Measurements from ENCODE around the gene LZTS2.
A peak's percentile ranks its signal among the peaks of the same experiment; 100 is the strongest.

The LZTS2 gene

DNA sequence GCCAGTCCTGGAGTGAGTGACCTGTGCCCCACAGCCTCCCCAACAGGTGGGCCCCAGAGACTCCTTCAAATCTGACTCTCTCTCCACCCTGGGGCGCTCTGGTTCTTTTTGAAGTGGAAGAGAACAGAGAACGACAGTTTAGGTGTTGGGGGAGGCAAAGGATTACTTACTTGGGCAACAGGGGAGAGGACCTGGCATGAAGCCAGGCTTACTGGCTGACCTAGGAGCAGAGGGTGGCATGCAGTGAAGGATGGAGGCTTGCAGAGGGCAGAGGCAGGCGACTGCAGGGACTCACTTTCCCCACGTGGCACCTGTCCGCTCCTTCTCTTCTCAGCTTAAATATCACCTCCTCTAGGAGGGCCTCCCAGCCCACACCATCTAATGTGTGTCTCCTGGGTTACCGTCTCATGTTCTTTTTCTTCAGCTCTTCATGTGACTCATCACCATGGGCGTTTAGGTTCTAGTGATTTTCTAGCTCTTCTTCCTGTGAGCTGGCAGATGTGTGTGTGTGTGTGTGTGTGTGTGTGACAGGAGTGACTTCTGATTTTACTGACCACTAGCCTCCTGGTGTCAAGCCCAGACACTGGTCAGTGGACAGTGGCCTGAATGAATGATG is 15.5 kb downstream of the LZTS2 start:
- peak; percentile 59 for DNase-seq (ENCODE audit: low spot score)

DNA sequence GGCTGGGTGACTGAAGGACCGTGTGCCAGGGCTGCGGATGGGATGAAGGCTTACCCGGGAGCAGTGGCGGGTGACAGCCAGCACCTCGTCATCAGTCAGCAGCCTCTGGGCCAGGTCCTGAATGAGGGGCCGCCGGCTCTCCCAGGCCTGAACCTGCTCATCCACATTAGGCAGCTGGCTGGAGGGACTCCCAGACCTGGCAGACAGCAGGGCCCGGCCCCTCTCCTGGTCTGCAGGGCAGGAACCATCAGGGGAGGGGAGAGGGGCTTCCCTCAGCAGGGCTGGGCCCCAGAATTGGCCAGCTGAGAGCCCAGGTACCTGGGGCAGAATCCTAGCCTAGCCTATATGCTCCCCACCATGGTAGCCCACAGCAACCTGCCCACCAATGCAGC is 16.0 kb downstream of the LZTS2 start:
- DNase-seq (ENCODE audit: low spot score): no peak

DNA sequence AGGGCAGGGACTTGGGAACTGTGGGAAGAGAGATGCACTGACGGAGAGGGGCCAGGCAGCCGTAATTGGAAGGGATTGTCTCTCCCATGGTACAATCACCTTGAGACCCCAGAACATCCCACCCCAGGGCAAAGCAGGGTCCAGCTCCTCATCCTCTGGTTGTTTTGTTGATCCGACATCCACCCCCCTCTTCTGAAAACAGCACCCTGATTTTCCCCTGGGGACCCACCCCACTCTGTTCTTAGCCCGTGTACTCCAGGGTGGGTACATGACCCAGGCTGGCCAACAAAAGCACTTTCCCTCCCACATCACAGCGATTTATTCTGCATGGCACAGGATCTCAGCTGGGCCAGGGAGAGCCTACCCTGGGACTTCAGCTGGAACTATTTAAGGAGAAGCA is 17.2 kb downstream of the LZTS2 start:
- DNase-seq (ENCODE audit: low spot score): no peak

DNA sequence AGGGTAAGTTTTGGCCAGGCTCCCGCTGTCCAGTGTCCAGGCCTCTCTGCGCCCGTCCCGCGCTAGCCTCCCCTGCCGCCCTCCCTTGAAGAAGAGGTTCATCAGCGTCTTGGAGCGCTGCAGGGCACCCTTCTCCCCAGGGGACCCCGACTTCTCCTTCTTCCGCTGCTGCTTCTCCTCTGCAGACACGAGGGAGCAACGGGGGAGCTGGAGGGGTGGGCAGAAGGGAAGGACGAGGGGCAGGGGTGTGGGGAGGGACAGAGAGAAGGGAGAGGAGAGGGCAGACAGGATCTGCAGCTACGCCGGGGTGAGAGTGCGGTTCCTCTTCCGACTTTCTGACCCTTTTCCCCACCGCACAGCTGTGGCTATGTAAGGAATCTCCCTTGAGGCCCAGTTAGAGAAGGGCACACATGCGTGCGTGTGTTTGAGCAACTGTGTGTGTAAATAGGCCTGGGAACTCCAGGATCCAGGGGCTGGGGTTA is 18.6 kb downstream of the LZTS2 start:
- DNase-seq (ENCODE audit: low spot score): no peak

DNA sequence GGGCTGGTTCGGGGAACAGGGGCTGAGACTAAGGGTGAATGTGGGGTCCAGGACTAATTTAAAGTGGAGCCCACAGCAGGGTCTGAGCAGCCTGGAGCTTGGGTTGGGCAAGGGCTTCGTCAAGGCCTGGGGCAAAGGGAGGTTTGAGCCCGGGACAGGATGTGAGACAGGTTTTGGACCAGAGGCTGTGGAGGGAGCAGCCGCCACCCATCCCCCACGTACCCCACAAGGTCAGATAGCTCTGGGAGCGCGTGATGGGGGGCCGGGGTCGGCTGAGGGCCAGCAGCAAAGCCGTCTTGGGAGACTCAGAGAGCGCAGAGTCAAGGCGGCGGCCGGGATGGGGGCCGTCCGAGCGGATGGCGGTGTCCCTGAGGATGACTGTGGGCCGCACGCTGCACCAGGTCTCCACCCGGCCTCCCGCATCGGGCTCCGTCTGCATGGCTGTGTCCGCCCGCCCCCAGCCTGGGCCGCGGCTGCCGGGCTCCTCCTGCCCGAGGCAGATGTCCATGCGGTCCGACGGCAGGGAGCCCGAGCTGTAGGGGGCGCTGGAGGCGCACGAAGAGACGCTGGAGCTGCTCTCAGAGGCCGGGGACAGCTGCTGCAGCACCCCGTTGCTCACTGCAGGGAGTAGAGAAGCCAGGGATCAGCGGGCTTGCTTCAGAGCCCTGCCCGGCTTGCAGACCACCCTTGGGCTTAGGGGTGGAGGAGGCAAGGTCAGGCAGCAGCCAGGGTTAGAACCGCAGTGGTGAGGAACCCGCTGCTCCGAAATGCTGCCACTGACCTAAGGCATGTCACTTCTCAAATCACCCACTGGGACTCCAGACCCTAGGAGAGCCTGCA is 19.2 kb downstream of the LZTS2 start:
- peak; percentile 93 for DNase-seq (ENCODE audit: low spot score)

DNA sequence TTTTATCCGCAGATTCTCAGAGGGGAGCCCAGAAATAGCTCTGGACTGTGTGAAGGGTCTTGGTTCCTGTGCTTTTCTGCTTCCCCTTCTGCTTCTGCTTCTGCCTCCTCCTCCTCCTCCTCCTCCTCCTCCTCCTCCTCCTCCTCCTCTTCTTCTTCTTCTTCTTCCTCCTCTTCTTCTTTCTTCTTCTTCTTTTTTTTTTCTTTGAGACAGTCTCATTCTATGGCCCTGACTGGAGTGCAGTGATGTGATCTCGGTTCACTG is 19.8 kb downstream of the LZTS2 start:
- no peak for DNase-seq (ENCODE audit: low spot score)

DNA sequence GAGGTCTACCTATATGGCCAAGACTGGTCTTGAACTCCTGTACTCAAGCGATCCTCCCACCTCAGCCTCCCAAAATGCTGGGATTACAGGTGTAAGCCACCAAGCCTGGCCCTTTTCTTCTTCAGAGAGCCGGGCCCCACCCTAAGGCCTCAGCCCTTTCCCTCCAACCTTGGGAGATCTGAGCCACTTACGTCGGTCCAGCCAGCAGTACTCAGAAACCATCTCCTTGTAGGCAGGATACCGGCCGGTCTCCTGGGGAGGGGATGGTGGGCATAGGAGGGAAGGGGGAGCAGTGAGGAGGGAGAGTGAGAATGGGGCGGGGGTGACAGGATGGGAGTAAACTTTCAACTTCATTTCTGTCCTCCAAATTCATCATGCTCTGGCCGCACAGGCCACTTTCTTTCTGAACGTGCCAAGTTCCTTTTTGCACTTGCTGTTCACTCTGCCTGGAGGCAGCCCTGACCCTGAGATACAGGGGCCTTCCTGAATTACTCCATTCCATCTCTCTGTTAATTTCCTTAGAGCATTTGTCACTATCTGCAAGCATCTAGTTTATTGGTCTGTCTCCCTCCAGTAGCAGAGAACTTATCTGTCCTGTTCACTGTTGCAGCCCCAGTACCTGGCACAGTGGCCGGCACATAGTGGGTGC is 20.9 kb downstream of the LZTS2 start:
- DNase-seq (ENCODE audit: low spot score): no peak

DNA sequence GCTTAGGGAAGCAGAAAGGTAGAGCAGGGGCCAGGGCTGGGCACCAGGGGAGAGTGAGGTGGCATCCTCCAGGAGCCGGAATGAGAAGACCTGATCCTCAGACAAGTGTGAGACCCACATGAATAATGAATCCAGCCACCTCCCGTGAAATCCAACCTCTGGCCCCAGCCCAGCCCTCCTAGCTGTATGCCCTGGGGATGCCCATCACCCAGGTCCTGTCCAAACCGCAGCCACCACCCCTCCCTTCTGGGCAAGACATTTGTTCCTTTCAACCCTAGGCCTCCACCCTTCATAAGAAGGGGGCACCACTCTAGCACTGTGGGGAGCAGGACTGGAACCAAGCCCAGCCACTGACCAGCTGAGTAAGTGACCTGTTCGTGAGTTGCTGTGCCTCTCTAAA is 21.6 kb downstream of the LZTS2 start:
- DNase-seq (ENCODE audit: low spot score): no peak

DNA sequence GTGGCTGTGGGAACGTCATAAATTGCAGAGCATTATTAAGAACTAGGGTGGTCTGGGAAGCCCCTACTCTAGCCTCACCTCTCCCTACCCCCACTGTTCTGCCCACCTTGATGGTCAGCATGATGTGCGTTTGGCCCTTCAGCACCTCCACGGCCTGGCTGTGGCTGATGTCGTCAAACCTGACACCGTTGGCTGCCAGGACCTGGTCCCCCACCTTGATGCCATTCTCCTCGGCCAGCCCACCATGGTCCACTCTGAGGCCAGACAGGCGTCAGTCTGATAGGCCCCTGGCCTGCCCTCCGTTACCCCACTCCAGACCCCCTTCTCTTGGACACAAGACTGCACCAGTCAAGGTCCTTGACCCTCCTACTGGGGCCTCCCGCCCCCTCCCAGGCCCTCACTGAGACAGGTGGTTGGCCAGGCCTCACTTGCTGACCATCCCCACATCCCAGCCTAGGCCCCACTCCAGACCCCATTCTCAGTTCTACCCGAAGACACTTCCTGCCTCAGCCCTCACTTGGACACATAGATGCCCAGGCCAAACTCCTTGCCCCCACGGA is 22.2 kb downstream of the LZTS2 start:
- no peak for DNase-seq (ENCODE audit: low spot score)

DNA sequence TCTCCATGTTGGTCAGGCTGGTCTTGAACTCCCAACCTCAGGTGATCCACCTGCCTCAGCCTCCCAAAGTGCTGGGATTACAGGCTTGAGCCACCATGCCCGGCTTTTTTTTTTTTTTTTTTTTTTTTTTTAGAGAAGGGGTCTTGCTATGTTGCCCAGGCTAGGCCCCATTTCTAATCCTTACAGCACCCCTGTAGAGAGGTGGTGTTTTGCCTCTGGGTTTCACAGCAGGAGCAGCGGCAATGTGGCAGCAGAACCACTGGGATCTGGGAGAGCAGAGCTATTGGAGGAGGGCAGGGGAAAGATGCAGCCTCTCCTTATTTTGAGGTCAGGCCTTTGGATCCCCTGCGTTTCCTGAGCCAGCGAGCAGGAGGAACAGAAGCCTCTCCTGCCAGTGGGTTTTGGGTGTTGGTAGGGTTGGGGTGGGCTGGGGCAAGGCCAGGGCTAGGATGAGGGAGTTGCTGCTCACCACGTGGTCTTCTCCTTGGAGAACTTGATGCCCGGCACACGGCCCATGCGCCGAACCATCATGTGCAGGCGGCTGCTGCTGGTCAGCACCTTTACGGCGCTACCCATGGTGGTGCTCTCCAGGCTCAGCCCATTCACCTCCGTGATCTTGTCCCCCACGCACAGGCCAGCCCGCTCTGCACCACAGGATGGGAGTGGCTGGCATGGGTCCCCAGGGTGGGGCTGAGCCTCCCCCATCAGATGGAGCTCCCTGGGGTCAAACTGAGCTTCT is 23.5 kb downstream of the LZTS2 start:
- no peak for DNase-seq (ENCODE audit: low spot score)

DNA sequence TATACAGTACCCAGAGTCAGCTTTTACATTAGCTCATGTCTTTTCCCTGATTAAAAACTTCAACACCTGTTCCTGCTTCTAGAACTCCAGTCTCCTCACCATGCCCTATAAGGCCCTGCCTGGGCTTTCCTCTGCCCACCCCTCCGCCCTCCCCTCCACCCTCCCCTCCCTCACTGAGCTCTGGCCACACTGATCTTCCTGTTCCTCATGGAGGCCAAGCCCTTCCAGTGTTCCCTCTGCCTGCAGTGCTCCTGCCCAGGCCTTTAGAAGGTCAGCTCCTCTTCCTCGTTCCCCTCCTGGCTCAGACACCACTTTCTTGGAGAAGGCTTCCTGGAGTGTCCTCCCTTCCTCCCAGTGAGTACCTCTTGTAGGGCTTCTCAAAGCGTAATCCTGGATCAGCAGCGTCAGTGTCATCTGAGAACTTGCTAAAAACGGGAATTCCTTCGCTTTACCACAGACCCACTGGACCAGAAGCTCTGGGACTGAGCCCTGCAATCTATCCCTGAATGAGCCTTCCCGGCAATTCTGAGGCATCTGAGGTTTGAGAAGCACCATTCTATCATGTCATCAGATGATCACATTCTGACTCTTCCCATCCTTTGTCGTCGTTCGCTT is 27.6 kb downstream of the LZTS2 start:
- DNase-seq (ENCODE audit: low spot score): no peak

DNA sequence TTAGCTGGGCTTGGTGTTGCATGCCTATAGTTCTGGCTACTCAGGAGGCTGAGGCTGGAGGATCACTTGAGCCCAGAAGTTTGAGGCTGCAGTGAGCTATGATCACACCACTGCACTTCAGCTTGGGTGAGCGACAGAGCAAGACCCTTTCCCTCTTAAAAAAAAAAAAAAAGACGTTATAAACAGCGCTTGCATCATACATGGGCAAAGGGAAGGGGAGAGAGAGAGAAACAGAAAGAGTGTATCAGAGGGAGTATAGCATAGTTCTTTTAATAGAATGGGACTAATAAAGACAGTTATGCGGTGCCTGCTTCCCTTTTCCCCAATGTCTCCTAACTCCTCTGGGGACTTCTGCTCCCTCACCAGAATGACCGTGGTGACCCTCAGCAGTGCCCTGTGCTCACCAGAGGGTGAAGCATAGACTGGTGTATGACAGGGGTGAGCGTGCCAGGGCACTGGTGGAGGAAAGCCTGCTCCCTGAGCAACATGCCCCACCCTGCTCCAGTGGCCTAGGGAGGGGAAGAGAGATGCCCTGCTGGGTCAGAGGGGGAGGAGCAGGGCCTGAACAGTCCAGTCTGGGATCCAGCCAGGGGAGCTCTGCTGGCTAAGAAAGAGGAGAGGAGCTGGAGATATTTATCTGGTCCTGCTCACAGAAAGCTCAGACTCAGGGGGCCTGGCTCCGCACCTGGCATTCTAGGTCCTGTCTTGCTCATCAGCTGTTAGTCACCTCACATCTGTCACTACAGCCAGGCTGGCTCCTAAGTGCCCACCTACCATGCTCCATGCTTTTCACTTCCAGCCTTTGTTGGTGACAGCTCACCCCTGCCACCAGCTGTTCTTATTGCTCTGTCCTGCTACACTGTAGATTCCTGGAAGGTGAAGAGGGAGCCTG is 29.1 kb downstream of the LZTS2 start:
- DNase-seq (ENCODE audit: low spot score): no peak

DNA sequence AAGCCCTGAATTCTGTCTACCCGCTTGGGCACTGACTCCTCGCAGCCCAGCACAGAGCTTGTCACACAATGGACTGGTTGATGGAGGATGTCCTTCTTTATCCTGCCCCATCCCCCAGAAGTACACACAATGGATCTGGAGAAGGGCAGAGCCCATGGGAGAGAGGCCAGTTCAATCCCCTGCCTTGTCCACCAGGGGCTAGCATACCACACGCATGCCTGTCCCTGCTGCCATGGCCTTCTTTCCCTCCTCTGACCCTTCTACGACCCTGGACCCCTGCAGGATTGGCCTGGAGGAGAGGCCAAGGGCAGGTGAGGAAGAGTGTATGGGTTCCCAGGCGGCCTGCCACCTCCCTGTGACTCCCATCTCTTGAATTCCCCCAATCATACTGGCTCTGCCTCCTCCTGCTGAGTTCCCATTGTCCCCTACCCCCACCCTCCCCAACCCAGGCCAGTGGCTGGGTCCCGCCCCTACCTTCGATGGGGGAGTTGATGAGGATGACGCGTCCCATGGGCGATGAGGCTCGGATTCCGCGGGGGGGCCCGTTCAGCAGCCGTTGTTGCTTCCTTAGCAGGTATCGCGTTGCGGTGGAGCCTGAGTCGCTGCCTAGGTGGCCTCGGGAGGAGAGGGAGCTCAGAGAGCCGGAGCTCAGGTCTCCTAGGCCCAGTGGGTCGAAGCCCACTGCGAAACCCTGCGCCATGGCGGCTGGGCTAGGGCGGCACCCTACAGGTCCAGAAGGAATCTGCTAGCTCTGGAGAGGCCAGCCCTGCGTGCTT is 30.1 kb downstream of the LZTS2 start:
- DNase-seq (ENCODE audit: low spot score): no peak

DNA sequence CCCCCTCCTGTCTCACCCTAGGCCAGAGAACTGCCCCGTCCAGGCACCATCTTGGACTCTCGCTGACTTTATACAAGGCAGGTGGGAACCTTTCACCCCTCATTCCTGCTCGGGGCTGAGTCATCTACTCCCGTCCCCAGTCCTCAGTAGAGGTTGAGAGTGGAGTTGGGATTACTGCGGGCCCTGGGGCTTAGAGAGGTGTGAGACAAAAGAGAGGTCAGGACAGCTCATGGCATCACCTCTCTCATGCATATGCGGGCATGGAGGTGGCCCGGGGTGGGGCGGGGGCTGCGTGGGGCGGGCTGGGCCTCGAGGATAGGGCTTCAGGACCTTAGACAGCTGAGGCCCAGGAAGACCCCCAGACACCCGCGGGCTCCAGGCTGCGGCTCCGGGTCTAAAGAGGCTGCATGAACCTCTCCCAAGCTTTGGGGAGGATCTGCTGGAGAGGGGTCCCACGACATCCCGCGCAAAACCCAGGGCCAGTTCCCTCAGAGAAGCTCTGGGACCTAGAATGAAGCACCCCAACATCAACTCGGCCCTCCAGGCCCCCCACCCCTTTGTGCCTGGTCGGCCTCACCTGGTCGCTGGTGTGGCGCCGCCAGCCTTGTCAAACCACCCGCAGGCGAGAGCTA is 31.0 kb downstream of the LZTS2 start:
- DNase-seq (ENCODE audit: low spot score): no peak

DNA sequence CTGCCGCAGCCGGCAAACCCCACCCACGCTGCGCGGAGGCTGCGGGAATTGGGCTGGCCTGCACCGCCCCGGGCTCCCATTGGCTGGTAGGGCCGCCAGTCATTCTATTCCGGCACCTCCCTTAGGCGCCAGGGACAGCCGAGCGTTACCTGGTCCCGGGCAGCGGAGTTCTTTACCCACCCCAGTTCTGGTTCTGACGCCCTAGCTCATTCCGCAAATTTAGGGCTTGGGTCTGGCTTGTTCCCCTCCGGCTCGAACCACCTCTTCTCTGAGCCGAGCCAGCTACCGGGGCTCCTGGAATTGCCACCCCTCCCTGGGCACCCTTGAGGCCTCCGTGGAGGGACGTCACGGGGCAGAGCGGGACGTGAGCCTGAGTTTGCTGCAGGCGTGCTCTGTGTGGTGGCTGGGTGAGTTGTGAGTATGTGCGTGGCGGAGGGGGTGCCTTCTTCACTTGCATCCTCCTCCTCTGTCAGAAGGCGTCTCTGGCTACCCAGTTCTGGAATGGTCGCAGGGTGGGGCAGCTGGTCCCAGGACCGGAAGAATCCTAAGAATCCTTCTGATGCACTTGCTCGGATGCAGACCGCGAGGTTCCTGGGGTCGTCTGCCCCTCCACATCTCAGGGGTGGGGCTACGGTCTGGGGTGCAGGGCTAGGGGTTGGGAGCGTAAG is 31.7 kb downstream of the LZTS2 start, which contains the start of the genes PDZD7 and SFXN3:
TSS of gene PDZD7 (minus strand) at position 2 of the 668 bp plus-strand sequence. CDS start 910 bp downstream, outside the sequence.
TSS of gene SFXN3 (plus strand) at position 107 of the 668 bp plus-strand sequence. CDS start 3,461 bp downstream, outside the sequence.
- peak; percentile 99 for DNase-seq (ENCODE audit: low spot score)

DNA sequence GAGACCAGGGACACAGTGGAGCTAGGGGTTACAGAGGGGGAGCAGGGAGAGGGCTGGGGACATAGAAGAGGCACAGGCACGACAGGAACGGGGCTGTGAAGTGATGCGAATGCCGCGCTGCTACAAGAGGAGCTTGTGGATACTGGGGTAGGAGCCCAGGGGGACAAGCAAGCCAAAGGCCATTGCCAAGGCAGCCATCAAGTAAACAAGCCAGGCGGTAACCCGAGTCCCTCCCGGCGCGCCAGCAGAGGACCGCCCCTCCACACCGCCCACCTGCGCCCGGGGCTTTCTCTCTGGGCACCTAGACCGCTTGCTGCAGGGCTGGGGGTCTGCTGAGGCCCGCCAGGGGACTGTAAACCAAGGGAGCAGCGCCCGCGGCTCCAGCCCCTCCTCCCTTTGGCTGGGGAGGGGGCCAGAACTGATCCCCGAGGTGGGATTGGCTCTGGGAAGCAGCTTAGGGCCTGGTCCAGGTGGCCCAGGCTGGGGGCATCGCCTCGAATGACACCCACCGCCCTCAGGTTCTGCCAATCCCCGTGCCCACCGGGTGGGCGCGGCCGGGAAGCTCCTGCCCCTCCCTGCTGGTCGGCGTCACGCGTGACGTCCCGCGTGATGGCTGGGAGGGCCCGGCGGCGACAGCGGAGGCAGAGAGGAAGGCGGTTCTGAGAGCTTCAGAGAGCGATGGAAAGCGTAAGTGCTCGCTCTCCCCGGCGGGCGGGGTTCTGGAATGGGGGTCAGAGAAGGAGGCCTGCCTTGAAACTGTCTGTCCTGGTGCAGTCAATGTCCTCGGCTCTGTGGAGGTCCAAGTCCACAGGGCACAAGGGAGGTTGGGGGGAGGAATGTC is 32.4 kb downstream of the LZTS2 start:
- peak; percentile 87 for DNase-seq (ENCODE audit: low spot score)

DNA sequence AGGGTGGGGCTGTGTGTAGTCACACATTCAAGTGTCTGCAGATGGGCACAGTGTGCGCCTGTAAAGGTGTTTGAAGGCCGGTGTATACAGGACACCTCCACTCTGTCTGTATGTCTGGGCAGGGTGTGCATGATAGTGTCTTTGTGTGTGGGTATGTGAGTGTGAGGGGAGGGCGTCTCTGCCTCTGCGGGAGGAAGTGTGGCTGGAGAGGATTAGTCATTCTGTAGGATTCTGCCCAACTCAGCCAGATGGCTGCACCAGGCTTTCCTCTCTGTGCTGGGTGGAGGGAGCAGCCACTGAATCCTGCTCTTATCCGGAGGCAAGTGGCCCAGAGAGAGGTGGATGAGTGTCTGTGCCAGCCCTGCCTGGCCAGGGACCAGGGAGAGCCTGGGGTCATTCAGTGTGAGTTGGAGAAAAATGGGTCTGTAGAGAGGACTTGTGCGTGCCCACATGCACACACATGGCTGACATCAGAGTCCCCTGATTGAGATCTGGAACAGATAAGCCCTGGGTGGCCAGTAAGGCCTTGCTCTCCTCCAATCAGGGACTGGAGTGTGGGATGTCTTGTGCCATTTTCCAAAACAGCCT is 33.1 kb downstream of the LZTS2 start:
- DNase-seq (ENCODE audit: low spot score): peak; percentile 88
